Measurements from ENCODE around the gene CALR.

- TF ChIP-seq CTCF (IDR thresholded peaks at IDR 0.05 in 8 of 11, conservative IDR thresholded peaks at IDR 0.05 in 3 of 11) = peak in 1 of 11 experiments; percentile 26
- TF ChIP-seq POLR2AphosphoS5 (IDR thresholded peaks at IDR 0.05) = peak; percentile 93 to 100 (median 99)
- peak in 1 of 3 donors; percentile 44 for TF ChIP-seq POLR2A (IDR thresholded peaks at IDR 0.05)
Measured at GRCh38 chr19:12933287-12934072, 4.9 kb upstream of the CALR start, which contains the start of gene FARSA.

Measured in spleen (tissue), 7 donors.